Activated CD8-positive, alpha-beta memory T cell treated with anti-CD3 and anti-CD28 coated beads for 24 hours (primary cell): ENCODE data around the gene HSPA6.
"Not testable (repeated sequence)": the region's sequence is repeated elsewhere in the genome, so short reads cannot be mapped to it uniquely, and the experiment has no call there.

Source experiments
- DNase-seq: peaks from one replicate; pipeline ENCODE4 v3.0.0-alpha.2; 2020

Gene HSPA6

DNA sequence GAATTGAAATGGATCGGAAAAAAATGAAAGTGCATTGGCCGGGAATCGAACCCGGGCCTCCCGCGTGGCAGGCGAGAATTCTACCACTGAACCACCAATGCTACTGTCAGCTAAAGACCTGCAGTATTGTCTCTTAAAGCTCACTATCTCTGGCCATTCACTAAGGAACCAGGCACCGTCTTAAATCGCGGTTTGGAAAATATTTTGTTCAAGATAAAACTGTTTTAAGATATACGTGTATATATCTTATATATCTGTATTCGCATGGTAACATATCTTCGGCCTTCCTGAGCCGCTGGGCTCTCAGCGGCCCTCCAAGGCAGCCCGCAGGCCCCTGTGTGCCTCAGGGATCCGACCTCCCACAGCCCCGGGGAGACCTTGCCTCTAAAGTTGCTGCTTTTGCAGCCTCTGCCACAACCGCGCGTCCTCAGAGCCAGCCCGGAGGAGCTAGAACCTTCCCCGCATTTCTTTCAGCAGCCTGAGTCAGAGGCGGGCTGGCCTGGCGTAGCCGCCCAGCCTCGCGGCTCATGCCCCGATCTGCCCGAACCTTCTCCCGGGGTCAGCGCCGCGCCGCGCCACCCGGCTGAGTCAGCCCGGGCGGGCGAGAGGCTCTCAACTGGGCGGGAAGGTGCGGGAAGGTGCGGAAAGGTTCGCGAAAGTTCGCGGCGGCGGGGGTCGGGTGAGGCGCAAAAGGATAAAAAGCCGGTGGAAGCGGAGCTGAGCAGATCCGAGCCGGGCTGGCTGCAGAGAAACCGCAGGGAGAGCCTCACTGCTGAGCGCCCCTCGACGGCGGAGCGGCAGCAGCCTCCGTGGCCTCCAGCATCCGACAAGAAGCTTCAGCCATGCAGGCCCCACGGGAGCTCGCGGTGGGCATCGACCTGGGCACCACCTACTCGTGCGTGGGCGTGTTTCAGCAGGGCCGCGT is at the start of gene HSPA6:
TSS of gene HSPA6 (plus strand) at position 724 of the 925 bp plus-strand sequence. CDS start at position 843, 119 bp downstream.
- peak; percentile 94 for DNase-seq

DNA sequence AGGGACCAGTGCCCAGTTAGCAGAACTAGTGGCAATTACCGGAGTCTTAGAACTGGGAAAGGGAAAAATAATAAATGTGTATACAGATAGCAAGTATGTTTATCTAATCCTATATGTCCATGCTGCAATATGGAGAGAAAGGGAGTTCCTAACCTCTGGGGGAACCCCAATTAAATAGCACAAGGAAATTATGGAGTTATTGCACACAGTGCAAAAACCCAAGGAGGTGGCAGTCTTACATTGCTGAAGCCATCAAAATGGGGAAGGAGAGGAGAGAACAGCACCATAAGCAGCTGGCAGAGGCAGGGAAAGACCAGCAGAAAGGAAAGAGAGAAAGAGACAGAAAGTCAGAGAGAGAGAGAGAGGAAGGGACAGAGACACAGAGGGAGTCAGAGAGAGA is 46.6 kb upstream of the HSPA6 start:
- DNase-seq = not testable (repeated sequence)

- DNase-seq = no peak
Measured at GRCh38 chr1:161478985-161479384, 45.4 kb upstream of the HSPA6 start.

GRCh38 chr1:161480381-161481035 is 43.8 kb upstream of the HSPA6 start:
- DNase-seq = no peak

DNA sequence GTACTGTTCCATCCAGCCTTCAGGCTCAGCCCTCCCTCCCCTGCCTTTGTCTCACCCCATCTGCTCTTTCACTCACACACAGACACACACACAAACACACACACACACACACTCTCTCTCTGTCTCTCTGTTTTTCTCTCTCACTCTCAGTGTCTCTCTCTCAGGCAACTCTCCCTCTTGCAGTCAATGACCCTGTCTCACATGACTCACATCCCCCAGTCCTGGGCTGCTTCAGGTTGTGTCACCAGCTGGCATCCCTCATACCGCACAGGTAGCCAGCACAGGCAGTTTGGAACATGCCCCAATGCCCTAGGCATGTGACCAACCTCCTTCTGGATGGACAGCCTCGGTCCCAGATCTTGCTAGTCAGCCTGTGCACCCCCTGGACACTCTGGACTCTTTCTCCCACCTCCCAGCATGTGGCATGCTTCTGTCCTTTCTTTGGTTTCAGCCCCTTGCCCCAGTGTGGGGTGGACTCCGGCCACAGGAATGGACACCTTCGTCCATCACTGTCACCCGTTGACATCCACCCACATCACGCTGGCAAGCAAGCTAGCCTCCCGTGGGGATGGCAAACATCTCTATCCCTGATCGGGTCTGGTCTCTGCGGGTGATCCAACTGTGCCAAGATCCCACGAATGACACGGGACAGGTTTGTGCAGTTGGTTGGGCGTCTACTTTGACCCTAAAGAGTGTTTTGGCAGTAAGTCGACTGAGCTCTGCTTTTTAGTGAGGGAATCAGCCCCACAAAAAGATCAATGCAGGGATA is 42.5 kb upstream of the HSPA6 start:
- DNase-seq = no peak

DNA sequence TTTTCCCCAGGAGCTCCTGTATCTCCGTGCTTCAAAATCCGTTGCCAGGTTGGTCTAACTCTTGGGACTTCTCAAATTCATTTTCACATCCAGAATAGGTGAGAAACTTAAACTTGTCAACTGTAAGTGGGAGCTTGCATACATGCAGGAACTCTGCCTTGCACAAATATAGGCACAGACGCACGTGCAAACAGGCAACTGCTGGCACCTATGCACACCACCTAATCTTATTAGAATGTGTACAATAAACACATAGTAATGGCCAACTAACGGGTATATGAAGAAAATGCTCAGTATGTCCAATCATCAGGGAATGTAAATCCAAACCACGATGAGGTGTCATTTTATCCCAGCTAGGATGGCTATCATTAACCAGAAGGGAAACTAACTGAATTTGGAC is 41.7 kb upstream of the HSPA6 start:
- no peak for DNase-seq

DNA sequence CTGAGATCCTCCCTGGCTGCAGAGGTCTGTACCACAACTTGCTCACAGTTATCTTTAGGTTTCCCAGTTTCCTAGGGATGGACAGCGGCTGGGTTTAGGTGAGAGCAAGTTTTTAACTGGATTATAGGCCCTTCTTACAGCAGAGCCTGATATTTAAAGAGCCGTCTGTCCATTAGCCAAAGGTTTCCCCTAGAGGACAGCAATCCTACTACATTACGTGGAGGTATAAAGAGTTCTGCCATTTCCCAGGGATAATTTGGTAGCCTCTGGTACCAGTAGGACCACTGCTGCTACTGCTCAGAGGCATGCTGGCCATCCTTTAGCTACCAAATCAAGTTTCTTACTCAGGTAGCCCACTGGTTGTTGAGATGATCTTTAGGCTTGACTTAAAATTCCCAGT is 41.0 kb upstream of the HSPA6 start:
- DNase-seq = no peak

DNA sequence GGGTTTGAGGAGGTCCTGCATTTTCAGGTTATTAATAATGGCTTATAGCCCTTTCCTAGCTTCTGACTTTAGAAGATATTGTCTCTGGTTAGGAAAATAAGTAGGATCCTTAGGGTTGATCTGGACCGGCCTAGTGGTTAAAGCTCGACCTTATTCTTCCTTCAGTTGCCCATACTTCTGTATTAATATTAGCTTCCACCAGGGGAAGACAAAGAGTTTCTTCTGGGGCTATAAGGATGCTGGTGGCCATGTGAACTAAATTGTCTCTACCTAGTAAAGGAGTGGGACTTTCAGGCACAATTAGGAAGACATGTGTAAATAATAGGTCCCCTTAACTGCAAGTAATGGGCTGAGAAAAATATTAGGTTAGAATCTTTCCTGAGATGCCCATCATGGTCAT is 39.7 kb upstream of the HSPA6 start:
- DNase-seq = no peak

DNA sequence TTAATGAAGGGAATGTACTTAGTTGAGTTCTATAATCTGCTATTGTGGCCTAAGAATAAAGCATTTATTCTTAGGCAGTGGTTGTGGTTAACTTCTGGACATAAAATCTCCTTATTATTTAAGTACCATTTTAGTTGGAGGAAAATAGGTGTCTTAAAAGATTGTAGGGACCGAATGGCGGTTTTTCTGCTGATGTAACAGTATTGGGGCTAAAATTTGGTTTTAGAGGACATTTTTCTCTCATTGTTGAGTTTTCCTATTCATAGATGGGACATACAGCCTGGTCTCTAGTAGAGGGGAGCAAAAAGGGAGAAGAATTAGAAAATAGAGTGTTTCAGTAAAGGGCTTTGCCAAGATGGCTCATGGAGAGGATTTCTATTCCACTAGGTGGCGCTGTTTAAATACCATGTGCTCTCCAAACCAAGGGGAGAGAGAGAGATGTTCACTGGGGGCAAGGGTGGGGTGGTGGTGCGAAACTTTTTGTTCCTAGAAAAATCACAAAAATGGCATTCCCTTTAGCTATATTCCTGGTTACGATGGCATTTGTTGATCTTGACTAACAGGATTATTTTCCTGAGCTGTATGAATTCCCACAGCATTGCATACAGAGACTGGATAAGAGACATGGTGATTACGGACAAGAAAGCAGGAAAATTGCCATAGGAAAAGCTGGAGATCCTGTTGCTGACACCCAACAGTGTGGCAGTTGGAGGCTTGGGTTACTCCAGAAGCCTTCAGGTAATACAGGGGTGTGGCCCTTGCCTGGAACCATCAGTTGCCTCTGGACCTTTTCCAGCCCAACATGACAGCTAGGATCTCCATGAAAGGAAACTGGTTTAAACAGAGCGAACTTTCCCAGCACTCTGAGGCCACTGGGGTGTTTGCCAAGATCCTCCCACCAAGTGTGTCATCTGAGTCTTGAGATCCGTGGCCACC is 37.3 kb upstream of the HSPA6 start:
- DNase-seq = no peak

DNA sequence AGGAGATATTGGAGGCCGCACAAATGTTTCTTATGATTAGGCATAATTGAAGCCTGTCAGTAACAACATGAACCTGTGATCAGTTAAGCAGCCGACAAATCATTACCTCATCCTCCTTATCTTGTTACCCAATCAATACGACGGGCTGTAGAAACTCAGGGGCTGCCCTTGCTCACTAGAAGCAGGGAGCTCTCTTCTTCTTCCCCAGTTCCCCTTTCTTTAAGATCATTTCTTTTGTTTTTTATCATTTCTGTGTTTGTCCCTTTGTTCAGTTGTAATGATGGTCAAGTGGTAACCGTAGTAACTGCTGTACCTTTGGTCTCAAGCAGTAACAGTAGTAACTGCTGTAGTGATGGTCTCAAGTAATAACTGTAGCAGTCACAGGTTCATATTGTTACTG is 32.9 kb upstream of the HSPA6 start:
- DNase-seq = no peak

DNA sequence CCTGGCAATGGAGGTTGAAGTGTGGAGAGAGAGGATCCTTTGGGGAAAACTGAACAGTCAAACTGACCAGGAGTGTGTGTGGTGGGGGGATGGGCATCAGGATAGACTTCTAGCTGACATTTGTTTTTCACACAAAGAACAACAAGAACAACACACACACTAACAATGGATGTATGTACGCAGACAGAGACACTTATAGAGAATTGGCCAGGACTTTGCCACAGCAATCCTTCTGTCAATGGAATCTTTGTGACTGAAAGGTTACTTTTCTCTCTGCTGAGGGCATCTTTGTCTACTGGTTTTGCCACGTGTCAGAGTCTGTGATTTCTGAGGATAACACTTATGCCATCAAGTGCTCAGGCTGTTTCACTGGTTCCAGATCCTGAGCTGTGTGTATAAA is 31.5 kb upstream of the HSPA6 start:
- no peak for DNase-seq

GRCh38 chr1:161494091-161494735 is 30.1 kb upstream of the HSPA6 start:
- DNase-seq = no peak

GRCh38 chr1:161495490-161495889 is 28.9 kb upstream of the HSPA6 start:
- no peak for DNase-seq

DNA sequence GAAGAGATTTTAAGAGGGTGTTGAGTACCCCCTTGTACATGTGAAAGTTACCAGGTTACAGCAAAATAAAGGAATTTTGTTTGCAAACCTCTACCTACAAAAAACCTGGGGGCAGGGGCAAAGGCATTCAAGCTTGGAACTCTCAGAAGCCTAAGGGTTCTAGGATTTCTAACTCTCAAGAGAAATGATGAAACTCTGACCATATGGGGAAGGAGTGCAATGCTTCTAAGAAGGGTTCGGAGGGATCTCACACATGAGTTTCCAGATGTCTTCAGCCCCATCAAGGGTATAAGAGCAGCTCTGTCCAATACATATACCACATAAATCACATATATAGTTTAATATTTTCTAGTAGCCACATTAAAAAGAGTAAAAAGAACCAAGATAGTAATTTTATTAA is 26.4 kb upstream of the HSPA6 start:
- no peak for DNase-seq

GRCh38 chr1:161498646-161499045 is 25.7 kb upstream of the HSPA6 start:
- no peak for DNase-seq

DNA sequence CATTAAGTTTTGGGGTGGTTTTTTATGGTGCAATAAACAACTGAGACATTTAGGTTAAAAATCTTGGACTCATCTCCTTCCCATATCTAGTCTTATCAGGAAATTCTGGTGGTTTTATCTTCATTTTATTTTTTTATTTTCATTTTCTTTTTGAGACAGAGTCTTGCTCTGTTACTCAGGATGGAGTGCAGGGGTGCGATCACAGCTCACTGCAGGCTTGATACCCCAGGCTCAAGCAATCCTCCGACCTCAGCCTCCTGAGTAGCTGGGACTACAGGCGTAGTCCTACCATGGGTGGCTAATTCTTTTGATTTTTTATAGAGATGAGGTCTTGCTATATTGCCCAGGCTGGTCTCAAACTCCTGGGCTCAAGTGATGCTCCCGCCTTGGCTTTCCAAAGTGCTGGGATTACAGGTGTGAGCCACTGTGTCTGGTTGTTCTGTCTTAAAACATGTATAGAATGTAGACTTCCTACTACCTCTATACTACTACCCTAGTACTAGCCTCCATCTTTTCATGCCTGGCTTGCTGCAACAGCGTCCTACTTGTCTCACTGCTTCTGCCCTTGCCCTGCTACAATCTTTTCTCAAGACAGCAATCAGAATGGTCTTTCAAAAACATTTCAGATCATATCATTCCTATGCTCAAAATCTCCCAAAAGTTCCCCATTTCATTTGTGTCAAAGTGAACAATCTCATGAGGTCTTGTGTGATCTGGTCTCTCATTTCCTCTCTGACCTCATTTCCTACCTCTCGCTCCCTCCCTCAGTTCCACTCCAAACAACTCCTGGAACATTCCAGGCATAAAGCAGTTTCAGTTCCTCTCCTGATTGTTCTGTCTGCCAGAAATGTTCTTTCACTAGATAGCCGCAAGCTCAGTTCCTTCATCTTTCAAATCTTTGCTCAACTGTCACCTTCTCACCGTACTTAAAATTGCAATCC is 25.0 kb upstream of the HSPA6 start:
- DNase-seq = no peak

DNA sequence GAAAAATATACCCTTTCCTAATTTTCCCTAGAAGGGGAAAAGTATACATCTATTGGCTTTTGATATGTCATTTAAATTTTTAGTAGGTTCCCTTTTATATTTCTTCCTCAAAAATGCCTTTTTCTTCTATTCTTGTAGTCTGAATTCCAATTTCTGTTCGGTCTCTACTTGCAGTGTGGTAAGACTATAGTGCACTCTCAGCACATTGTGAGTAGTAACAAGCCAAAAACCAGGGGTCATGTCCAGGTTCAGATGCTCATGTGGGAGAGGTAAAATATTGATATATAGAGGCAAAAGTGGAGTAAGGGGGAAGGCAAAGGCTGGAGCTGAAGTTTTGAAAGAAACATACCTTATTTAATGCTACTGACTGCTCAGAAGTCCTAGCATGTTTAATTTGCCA is 23.1 kb upstream of the HSPA6 start:
- DNase-seq = no peak

DNA sequence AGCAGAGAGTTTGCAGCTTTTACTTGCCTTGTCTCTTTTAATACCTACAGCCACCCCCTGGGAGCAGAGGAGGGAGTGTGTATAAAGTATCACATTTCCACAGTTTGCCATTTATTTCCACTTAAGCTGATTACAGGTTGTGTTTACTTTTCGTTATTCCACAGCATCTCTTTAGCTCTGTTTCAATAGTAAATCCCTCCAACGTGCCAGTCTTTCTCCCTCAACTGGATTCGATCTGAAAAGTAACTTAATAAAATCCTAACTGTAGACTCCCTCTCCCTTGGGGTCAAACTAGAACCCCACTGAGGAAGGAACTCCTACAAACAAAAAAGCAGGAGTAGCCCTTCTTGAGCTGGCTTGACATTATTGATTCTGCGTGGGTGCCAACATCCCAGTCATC is 22.2 kb upstream of the HSPA6 start:
- no peak for DNase-seq

DNA sequence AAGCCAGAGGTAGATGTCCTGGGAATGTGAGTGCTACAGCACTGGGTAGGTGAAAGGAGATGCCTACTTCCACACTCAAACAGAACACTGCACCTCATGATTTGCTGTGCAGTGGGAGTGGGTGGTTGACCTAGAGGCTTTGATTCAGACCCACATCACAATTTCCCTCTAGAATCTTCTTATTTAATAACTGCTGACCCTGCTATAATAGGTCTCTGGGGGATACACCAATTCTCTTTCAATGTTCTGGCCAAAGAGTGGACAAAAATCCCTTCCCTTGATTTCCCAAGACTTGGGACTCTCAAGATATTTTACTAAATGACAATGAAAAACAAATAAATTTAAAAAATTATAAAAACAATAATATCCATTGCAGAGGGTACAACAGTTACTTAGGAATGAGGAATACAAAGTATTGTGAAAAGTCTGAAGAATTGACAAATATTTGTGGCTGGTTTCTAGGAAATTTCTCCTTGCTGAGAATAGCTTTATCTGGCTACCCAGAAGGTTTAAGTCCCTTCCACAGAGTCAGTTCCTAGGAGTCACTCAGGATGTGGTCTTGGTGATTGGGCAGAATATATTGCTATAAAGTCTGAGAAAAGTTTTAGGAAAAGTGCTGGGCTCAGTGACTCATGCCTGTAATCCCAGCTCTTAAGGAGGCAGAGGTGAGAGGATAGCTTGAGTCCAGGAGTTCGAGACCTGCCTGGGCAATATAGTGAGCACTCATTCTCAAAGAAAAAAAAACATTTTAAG is 21.5 kb upstream of the HSPA6 start:
- no peak for DNase-seq

DNA sequence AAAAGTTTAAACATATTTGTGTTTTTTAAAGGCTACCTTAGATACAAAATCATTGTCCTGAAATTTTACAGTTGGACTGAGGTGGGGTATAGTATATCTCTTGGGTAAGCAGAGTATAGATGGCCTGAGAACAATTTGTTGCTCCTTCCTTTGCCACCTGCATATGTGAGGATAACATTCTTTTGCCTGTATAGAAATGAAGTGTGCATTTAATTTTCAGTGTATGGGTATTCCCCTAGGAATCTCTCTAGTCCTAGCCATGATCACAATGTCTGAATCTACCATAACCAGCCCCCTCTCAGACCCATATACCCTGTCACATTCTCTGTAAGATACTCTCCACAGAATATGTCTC is 21.0 kb upstream of the HSPA6 start:
- DNase-seq = no peak
